SU-DHL-6 (cell line): ENCODE data around the gene BIVM.

Source experiments
- H2AFZ ChIP-seq: fragments of 200-600 bp; sonication (generic); 2 replicates; pipeline ENCODE4 v1.6.1; 2014; ENCODE audit warnings: low read depth, mild to moderate bottlenecking, moderate library complexity, mixed read lengths, antibody characterized with exemption, low read length; ENCODE audit not compliant: severe bottlenecking
- H3F3A ChIP-seq: fragments of 200-600 bp; shearing (Covaris generic); 2 replicates; pipeline ENCODE4 v1.6.0; 2016; ENCODE audit warnings: antibody characterized with exemption, mild to moderate bottlenecking; ENCODE audit not compliant: insufficient read depth
- H3K27ac ChIP-seq: fragments of 200-600 bp; sonication (generic); 2 replicates; pipeline ENCODE4 v1.5.1; 2016; ENCODE audit warnings: low read depth, mild to moderate bottlenecking, low read length, moderate library complexity, mixed read lengths
- H3K27me3 ChIP-seq: fragments of 200-600 bp; sonication (generic), shearing (Covaris generic); 2 replicates; pipeline ENCODE4 v1.6.0; 2014; ENCODE audit warnings: mild to moderate bottlenecking, low read length
- H3K36me3 ChIP-seq: fragments of 200-600 bp; sonication (generic); 2 replicates; pipeline ENCODE4 v1.6.1; 2014; ENCODE audit warnings: mild to moderate bottlenecking, low read length, mixed read lengths
- H3K4me2 ChIP-seq: fragments of 300-600, 200-600 bp; shearing (Covaris generic), sonication (generic); 2 replicates; pipeline ENCODE4 v1.6.0; 2014; ENCODE audit warnings: low read length, low read depth, mild to moderate bottlenecking; ENCODE audit not compliant: poor library complexity, severe bottlenecking
- H3K4me3 ChIP-seq: fragments of 200-600 bp; sonication (generic); 2 replicates; pipeline ENCODE4 v1.5.1; 2014; ENCODE audit warnings: antibody characterized with exemption, low read length, mild to moderate bottlenecking, mixed read lengths; ENCODE audit not compliant: insufficient read depth, poor library complexity, severe bottlenecking
- H3K79me2 ChIP-seq: fragments of 200-600 bp; sonication (generic); 2 replicates; pipeline ENCODE4 v1.6.1; 2014; ENCODE audit warnings: mild to moderate bottlenecking, low read length, moderate library complexity; ENCODE audit not compliant: insufficient read depth
- H3K9ac ChIP-seq: fragments of 200-600 bp; sonication (generic); 2 replicates; pipeline ENCODE4 v1.7.0; 2014; ENCODE audit warnings: mild to moderate bottlenecking, low read length
- H3K9me2 ChIP-seq: fragments of 200-600 bp; sonication (generic); replicated peaks from 2 replicates; pipeline ENCODE4 v1.6.1; 2014; ENCODE audit warnings: low read length; ENCODE audit not compliant: insufficient read depth
- H3K9me3 ChIP-seq: fragments of 200-600 bp; sonication (generic); 2 replicates; pipeline ENCODE4 v1.6.1; 2014; ENCODE audit warnings: low read length, mixed read lengths; ENCODE audit not compliant: insufficient read depth
- H4K20me1 ChIP-seq: fragments of 200-600 bp; sonication (generic); 2 replicates; pipeline ENCODE4 v1.6.1; 2014; ENCODE audit warnings: low read depth, mild to moderate bottlenecking, antibody characterized with exemption, low read length, moderate library complexity, mixed read lengths
- EZH2phosphoT487 ChIP-seq: fragments of 200-600 bp; sonication (generic), shearing (Covaris generic); conservative IDR thresholded peaks from 2 replicates; pipeline ENCODE4 v1.6.1; 2018; ENCODE audit warnings: mild to moderate bottlenecking, antibody characterized with exemption, low read length, moderate library complexity, mixed read lengths
- TF ChIP-seq, protein P1 (sequence below): fragments of 200-600 bp; sonication (generic); IDR thresholded peaks from one replicate; pipeline ENCODE4 v1.5.1; 2017; ENCODE audit warnings: antibody characterized with exemption, mild to moderate bottlenecking, low read length, moderate library complexity; ENCODE audit not compliant: insufficient read depth, poor library complexity, severe bottlenecking

The BIVM gene

DNA sequence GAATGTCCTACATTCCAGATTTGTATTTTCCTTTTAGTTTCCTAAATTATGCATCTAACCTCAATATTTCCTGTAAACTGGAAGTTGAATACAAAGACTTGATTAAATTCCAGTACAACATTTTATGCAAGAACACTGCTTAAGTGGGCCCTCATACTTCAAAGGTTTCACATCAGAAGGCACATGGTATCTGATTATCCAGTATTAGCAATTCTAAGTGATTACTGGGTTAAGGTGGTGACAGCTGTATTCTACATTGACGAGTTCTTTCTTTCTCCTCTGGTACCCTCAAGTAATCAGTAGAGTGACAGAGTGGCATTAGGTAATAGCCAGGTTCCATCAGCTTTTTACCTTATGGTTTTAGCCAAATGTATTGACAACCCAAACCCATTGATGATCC, 18.3 kb downstream of the BIVM start:
- H3K27ac ChIP-seq: no peak overlapping the region
- H2AFZ ChIP-seq: no peak overlapping the region
- H3K9ac ChIP-seq: no peak overlapping the region
- no peaks in the 10 kb centered on the region for H4K20me1 ChIP-seq
- no peak overlapping the region for H3K4me3 ChIP-seq
- H3F3A ChIP-seq: no peaks in the 10 kb centered on the region
- H3K27me3 ChIP-seq: no peaks in the 10 kb centered on the region
- no peaks in the 10 kb centered on the region for H3K9me3 ChIP-seq
- no peaks in the 10 kb centered on the region for H3K36me3 ChIP-seq
- TF ChIP-seq EZH2phosphoT487: no peak
- TF ChIP-seq, protein P1, sequence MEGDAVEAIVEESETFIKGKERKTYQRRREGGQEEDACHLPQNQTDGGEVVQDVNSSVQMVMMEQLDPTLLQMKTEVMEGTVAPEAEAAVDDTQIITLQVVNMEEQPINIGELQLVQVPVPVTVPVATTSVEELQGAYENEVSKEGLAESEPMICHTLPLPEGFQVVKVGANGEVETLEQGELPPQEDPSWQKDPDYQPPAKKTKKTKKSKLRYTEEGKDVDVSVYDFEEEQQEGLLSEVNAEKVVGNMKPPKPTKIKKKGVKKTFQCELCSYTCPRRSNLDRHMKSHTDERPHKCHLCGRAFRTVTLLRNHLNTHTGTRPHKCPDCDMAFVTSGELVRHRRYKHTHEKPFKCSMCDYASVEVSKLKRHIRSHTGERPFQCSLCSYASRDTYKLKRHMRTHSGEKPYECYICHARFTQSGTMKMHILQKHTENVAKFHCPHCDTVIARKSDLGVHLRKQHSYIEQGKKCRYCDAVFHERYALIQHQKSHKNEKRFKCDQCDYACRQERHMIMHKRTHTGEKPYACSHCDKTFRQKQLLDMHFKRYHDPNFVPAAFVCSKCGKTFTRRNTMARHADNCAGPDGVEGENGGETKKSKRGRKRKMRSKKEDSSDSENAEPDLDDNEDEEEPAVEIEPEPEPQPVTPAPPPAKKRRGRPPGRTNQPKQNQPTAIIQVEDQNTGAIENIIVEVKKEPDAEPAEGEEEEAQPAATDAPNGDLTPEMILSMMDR: no peak
- no peaks in the 10 kb centered on the region for H3K79me2 ChIP-seq
- H3K4me2 ChIP-seq: no peak overlapping the region
- H3K9me2 ChIP-seq: no peaks in the 10 kb centered on the region

DNA sequence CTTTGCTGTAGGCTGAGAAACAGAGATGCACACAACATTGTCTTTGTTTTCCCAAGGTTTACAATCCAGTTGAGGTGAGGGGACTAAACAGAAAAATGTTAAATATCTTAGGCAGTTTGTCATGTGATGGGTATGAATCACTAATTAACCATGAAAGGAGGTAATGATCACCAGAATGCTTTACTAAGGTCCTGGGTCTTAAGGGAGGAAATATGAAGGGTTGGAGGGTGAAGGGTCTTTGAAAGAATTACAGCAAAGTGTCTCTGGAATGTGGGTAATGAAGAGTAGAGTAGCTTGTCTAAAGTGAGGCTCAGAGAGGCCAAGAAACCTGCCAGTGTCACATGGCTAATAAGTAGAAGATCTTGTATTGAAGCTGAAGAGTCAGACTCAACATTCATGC, 19.0 kb downstream of the BIVM start:
- TF ChIP-seq, protein P1: no peak
- TF ChIP-seq EZH2phosphoT487: no peak
- Histone ChIP-seq H3K9me2 (no peaks in the 10 kb centered on the region), H3K36me3 (no peaks in the 10 kb centered on the region), H3K9ac (no peak overlapping the region), H2AFZ (no peak overlapping the region), H4K20me1 (no peaks in the 10 kb centered on the region), H3K79me2 (no peaks in the 10 kb centered on the region), H3K27me3 (no peaks in the 10 kb centered on the region), H3K4me3 (no peak overlapping the region), H3F3A (no peaks in the 10 kb centered on the region), H3K9me3 (no peaks in the 10 kb centered on the region), H3K4me2 (no peak overlapping the region), H3K27ac (no peak overlapping the region)

DNA sequence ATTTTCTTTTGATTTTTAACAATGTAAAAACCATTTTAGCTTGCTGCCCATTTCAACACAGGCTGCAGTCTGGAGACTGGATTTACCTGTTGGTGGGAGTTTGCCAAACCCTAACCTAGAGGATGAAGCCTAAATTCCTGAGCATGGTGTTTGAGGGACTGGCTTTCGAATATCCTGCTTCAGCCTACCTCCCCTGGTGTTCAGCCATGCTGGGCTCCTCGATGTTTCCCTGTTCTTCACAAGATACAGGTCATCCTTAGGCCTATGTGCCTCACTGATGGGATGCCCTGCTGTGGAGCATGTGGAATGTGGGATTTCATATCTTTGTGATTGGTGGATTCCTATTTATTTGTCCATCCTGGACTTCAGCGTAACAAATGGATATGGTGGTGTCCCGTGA, 26.5 kb downstream of the BIVM start:
- no peaks in the 10 kb centered on the region for H3K36me3 ChIP-seq
- no peaks in the 10 kb centered on the region for H4K20me1 ChIP-seq
- H3K4me3 ChIP-seq: no peak overlapping the region
- H3K9ac ChIP-seq: no peak overlapping the region
- H3K27me3 ChIP-seq: no peaks in the 10 kb centered on the region
- no peak overlapping the region for H3K27ac ChIP-seq
- no peak overlapping the region for H2AFZ ChIP-seq
- no peaks in the 10 kb centered on the region for H3F3A ChIP-seq
- no peaks in the 10 kb centered on the region for H3K9me2 ChIP-seq
- no peaks in the 10 kb centered on the region for H3K9me3 ChIP-seq
- H3K79me2 ChIP-seq: no peaks in the 10 kb centered on the region
- TF ChIP-seq, protein P1: no peak
- no peak for TF ChIP-seq EZH2phosphoT487
- H3K4me2 ChIP-seq: no peak overlapping the region
